Astrocyte (in vitro differentiated cells and primary cell): ENCODE measurements around the gene GALNS.

Experiments used
- EZH2 ChIP-seq: IDR thresholded peaks from 2 replicates; pipeline ENCODE4 v1.6.1; 2012; ENCODE audit warnings: mild to moderate bottlenecking, low read length, inconsistent platforms; ENCODE audit not compliant: insufficient read depth
- TF ChIP-seq, protein P1 (sequence below): IDR thresholded peaks from 2 replicates; pipeline ENCODE4 v1.5.1; 2011; ENCODE audit warnings: low read depth, mild to moderate bottlenecking, inconsistent platforms, low read length, moderate library complexity; ENCODE audit not compliant: insufficient read depth

DNA sequence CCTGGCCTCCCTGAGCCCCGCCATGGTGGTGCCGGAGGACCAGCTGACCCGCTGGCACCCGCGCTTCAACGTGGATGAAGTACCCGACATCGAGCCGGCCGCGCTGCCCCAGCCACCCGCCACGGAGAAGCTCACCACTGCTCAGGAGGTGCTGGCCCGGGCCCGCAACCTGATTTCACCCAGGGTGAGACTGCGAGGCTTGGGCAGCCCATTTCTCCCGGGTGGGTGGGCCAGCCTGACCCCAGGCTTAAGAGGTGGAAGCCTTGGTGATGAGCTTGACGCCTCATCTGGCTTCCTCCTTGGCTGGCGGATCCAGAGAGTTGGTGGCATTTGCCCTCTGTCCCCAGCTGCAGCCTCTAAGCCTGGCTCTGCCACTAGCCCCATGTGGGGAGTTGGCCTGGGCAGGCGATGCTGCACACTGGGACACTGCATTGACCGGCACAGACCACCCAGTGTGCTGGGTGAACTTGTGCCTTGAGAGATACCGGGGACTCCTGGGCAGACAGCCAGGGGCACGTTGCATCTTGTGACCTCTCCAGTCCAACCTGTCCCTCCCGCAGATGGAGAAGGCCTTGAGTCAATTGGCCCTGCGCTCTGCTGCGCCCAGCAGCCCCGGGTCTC lies 50.1 kb downstream of the GALNS start:
- TF ChIP-seq, protein P1, sequence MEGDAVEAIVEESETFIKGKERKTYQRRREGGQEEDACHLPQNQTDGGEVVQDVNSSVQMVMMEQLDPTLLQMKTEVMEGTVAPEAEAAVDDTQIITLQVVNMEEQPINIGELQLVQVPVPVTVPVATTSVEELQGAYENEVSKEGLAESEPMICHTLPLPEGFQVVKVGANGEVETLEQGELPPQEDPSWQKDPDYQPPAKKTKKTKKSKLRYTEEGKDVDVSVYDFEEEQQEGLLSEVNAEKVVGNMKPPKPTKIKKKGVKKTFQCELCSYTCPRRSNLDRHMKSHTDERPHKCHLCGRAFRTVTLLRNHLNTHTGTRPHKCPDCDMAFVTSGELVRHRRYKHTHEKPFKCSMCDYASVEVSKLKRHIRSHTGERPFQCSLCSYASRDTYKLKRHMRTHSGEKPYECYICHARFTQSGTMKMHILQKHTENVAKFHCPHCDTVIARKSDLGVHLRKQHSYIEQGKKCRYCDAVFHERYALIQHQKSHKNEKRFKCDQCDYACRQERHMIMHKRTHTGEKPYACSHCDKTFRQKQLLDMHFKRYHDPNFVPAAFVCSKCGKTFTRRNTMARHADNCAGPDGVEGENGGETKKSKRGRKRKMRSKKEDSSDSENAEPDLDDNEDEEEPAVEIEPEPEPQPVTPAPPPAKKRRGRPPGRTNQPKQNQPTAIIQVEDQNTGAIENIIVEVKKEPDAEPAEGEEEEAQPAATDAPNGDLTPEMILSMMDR, result no peak
- TF ChIP-seq EZH2, result no peak
